Suprapubic skin (tissue), 4 donors: ENCODE measurements around the gene PPP4C. TPM values are rescaled to one million over a fixed set of nuclear protein-coding genes. Genes with fewer than 3 reads are reported as not detected.

Experiments
- DNase-seq, 2 donors: peaks; one replicate each; pipeline ENCODE4 v3.0.0-alpha.2; 2019; ENCODE audit warnings: low spot score in 2 of 2
- H3K27ac ChIP-seq: fragments of 200-600 bp; sonication (generic); one replicate; pipeline ENCODE4 v1.5.1; 2019
- H3K27me3 ChIP-seq: fragments of 200-600 bp; sonication (generic); one replicate; pipeline ENCODE4 v1.5.1; 2019
- H3K36me3 ChIP-seq: fragments of 200-600 bp; sonication (generic); one replicate; pipeline ENCODE4 v1.5.1; 2019
- H3K4me1 ChIP-seq: fragments of 200-600 bp; sonication (generic); one replicate; pipeline ENCODE4 v1.5.1; 2019
- H3K4me3 ChIP-seq: fragments of 200-600 bp; sonication (generic); one replicate; pipeline ENCODE4 v1.5.1; 2019; ENCODE audit warnings: mild to moderate bottlenecking
- H3K9me3 ChIP-seq: fragments of 200-600 bp; sonication (generic); one replicate; pipeline ENCODE4 v1.5.1; 2019
- CTCF ChIP-seq, 2 donors: fragments of 200-600 bp in 1 of 2; fragments of 450-650 bp in 1 of 2; sonication (generic) in 1 of 2; IDR thresholded peaks; one replicate each; pipeline ENCODE4 v1.5.1; 2016 to 2019; ENCODE audit warnings: antibody characterized with exemption in 2 of 2, mild to moderate bottlenecking in 1 of 2, moderate library complexity in 1 of 2
- EP300 ChIP-seq: sonication (generic); formaldehyde crosslinking; IDR thresholded peaks from one replicate; pipeline ENCODE4 v1.6.1; 2017; ENCODE audit warnings: antibody characterized with exemption
- POLR2A ChIP-seq, 2 donors: fragments of 450-650 bp; IDR thresholded peaks; one replicate each; pipeline ENCODE4 v1.6.1; 2017; ENCODE audit warnings: antibody characterized with exemption in 2 of 2, mild to moderate bottlenecking in 2 of 2, moderate library complexity in 2 of 2
- POLR2AphosphoS5 ChIP-seq, 3 donors: sonication (generic); formaldehyde crosslinking; IDR thresholded peaks; one replicate each; pipeline ENCODE4 v1.6.1; 2017; ENCODE audit warnings: antibody characterized with exemption in 3 of 3
- WGBS: methylation state at CpG from one replicate; pipeline ENCODE4 v1.1.5; 2018; 5-methylcytosine and 5-hydroxymethylcytosine counted together
- total RNA-seq, 4 donors: library from RNA; depleted of rRNA; stranded (reverse); fragments of >200 nt; gene quantifications; one replicate each; pipeline ENCODE4 v1.1.0, GENCODE V29; 2016

The PPP4C gene
- total RNA-seq, 4 donors from 2014 or later: 52.0 to 66.0 (median 61.2) TPM

DNA sequence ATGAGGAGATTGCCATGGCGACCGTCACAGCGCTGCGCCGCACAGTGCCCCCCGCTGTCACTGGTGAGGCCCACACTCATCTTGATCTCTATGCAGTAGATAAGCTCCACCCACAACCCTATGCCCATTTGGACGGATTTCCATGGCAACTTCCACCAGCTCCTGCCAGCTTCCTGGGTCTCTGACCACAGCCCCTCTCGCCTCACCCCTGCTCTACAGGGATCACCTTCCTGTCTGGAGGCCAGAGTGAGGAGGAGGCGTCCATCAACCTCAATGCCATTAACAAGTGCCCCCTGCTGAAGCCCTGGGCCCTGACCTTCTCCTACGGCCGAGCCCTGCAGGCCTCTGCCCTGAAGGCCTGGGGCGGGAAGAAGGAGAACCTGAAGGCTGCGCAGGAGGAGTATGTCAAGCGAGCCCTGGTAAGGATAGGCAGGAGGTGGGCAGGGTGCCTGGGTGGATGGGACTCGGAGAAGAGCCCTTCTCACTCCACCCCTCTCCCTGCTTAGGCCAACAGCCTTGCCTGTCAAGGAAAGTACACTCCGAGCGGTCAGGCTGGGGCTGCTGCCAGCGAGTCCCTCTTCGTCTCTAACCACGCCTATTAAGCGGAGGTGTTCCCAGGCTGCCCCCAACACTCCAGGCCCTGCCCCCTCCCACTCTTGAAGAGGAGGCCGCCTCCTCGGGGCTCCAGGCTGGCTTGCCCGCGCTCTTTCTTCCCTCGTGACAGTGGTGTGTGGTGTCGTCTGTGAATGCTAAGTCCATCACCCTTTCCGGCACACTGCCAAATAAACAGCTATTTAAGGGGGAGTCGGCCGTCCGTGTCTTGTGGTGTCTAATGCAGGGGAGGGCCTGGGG is 6.0 kb upstream of the PPP4C start:
- TF ChIP-seq EP300 (no peak), POLR2AphosphoS5 (IDR thresholded peaks at IDR 0.05) (no peak), CTCF (IDR thresholded peaks at IDR 0.05) (no peak), POLR2A (IDR thresholded peaks at IDR 0.05) (no peak)
- H3K4me1 ChIP-seq: peaks cover 43% of the 10 kb centered on the region
- H3K27ac ChIP-seq: peak overlapping the region; percentile 29
- no peaks in the 10 kb centered on the region for H3K27me3 ChIP-seq
- 75% methylated on average over 20 of the region's 31 CpGs for WGBS
- peaks cover 57% of the 10 kb centered on the region for H3K36me3 ChIP-seq
- H3K9me3 ChIP-seq: no peaks in the 10 kb centered on the region
- no peak overlapping the region for H3K4me3 ChIP-seq
- no peak for DNase-seq

DNA sequence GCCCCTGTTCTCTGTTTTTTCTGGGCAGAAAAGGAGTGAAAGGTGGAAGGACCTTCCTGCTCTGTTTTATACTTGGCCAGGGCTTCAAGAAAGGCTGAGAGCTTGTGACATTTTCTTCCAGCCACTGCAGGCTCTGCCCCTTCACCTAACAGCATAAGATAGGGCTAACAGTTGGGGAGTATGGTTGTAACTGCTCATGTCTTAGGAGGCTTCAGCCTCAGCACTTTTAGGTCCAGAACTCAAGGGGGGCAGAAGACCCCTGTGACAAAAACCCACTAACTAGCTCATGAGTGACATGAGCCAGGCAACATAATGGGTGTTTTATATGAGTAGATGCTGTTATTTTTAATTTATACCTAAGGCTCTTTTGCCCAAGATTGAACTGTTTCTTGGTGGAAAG is 5.3 kb upstream of the PPP4C start:
- no peaks in the 10 kb centered on the region for H3K27me3 ChIP-seq

GRCh38 chr16:30076276-30076791 is 540 bp downstream of the PPP4C start:
- peaks cover 47% of the 10 kb centered on the region for H3K36me3 ChIP-seq
- H3K4me3 ChIP-seq: peak overlapping the region; percentile 80
- H3K27ac ChIP-seq: peak overlapping the region; percentile 87
- whole genome bisulfite sequencing: 2% methylated on average over 23 of the region's 33 CpGs
- TF ChIP-seq EP300: no peak
- no peak for TF ChIP-seq POLR2AphosphoS5 (IDR thresholded peaks at IDR 0.05)
- no peak for TF ChIP-seq CTCF (IDR thresholded peaks at IDR 0.05)
- TF ChIP-seq POLR2A (IDR thresholded peaks at IDR 0.05): no peak
- H3K4me1 ChIP-seq: peaks cover 35% of the 10 kb centered on the region
- H3K27me3 ChIP-seq: no peaks in the 10 kb centered on the region
- H3K9me3 ChIP-seq: no peaks in the 10 kb centered on the region
- DNase-seq: no peak

More for the DNA sequence above, 5.3 kb upstream of the PPP4C start:
- H3K4me3 ChIP-seq: no peak overlapping the region
- H3K36me3 ChIP-seq: peaks cover 57% of the 10 kb centered on the region
- no peak overlapping the region for H3K27ac ChIP-seq
- TF ChIP-seq EP300: no peak
- H3K4me1 ChIP-seq: peaks cover 49% of the 10 kb centered on the region
- DNase-seq: no peak
- no peaks in the 10 kb centered on the region for H3K9me3 ChIP-seq

- peaks cover 47% of the 10 kb centered on the region for H3K36me3 ChIP-seq
- peak overlapping the region; percentile 80 for H3K4me3 ChIP-seq
- WGBS: 81% methylated on average over 5 of the region's 6 CpGs
- no peaks in the 10 kb centered on the region for H3K27me3 ChIP-seq
- no peak overlapping the region for H3K27ac ChIP-seq
- peaks cover 35% of the 10 kb centered on the region for H3K4me1 ChIP-seq
- DNase-seq: no peak
- no peaks in the 10 kb centered on the region for H3K9me3 ChIP-seq
- TF ChIP-seq EP300 (no peak), CTCF (IDR thresholded peaks at IDR 0.05) (no peak), POLR2A (IDR thresholded peaks at IDR 0.05) (no peak), POLR2AphosphoS5 (IDR thresholded peaks at IDR 0.05) (no peak)
These were observed 1.9 kb downstream of the PPP4C start for GRCh38 chr16:30077656-30078055.

- Histone ChIP-seq H3K9me3 (no peaks in the 10 kb centered on the region), H3K4me3 (no peak overlapping the region), H3K27me3 (no peaks in the 10 kb centered on the region), H3K36me3 (peaks cover 52% of the 10 kb centered on the region), H3K4me1 (peaks cover 35% of the 10 kb centered on the region), H3K27ac (no peak overlapping the region)
- DNase-seq: no peak
- WGBS: 91% methylated on average over 7 of the region's 7 CpGs
- TF ChIP-seq POLR2A (IDR thresholded peaks at IDR 0.05) (no peak), CTCF (IDR thresholded peaks at IDR 0.05) (no peak), POLR2AphosphoS5 (IDR thresholded peaks at IDR 0.05) (no peak), EP300 (no peak)
These were observed 3.0 kb downstream of the PPP4C start for GRCh38 chr16:30078744-30079143.
